Measurements from ENCODE around the gene F2R.

DNA sequence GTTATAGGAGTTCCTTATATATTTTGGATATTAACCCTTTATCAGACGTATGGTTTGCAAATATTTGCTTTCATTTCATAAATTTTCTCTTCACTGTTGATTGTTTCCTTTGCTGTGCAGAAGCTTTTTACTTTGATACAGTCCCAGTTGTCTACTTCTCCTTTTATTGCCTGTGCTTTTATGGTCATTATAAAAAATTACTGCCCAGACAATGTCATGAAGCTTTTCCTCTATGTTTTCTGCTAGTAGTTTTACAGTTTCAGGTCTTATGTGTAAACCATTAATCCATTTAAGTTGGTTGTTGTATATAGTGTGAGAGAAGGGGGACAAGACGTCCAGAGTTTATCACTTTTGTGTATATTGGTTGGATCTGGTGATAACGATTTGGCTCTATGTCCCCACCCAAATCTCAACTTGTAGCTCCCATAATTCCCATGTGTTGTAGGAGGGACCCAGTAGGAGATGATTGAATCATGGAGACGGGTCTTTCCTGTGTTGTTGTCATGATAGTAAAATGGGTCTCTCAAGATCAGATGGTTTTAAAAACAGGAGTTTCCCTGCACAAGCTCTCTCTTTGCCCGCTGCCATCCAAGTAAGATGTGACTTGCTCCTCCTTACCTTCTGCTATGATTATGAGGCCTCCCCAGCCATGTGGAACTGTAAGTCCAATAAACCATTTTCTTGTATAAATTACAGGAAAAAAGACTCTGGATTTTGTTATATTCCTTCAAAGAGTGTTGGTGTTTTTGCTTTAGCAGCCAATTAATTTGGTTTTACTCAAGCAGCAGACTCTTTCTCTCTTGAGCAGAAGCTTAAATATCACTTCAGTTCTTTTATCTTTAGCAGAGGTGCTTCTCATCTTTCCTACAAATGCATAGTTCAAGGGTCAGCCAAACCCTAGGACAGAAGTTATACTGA, 13.7 kb downstream of the F2R start:
- TF ChIP-seq, protein P1, sequence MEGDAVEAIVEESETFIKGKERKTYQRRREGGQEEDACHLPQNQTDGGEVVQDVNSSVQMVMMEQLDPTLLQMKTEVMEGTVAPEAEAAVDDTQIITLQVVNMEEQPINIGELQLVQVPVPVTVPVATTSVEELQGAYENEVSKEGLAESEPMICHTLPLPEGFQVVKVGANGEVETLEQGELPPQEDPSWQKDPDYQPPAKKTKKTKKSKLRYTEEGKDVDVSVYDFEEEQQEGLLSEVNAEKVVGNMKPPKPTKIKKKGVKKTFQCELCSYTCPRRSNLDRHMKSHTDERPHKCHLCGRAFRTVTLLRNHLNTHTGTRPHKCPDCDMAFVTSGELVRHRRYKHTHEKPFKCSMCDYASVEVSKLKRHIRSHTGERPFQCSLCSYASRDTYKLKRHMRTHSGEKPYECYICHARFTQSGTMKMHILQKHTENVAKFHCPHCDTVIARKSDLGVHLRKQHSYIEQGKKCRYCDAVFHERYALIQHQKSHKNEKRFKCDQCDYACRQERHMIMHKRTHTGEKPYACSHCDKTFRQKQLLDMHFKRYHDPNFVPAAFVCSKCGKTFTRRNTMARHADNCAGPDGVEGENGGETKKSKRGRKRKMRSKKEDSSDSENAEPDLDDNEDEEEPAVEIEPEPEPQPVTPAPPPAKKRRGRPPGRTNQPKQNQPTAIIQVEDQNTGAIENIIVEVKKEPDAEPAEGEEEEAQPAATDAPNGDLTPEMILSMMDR (conservative IDR thresholded peaks at IDR 0.05; ENCODE audit: low read depth, low read length): no peak
- TF ChIP-seq, protein P2, sequence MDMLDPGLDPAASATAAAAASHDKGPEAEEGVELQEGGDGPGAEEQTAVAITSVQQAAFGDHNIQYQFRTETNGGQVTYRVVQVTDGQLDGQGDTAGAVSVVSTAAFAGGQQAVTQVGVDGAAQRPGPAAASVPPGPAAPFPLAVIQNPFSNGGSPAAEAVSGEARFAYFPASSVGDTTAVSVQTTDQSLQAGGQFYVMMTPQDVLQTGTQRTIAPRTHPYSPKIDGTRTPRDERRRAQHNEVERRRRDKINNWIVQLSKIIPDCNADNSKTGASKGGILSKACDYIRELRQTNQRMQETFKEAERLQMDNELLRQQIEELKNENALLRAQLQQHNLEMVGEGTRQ (IDR thresholded peaks at IDR 0.05; ENCODE audit: low read depth, low read length): no peak
- TF ChIP-seq BHLHE40 (IDR thresholded peaks at IDR 0.05; ENCODE audit: low read depth, low read length) (no peak), POLR2A (IDR thresholded peaks at IDR 0.05; ENCODE audit: low read depth, low read length) (no peak), MXI1 (IDR thresholded peaks at IDR 0.05; ENCODE audit: borderline replicate concordance, low read depth, low read length) (no peak), NFE2L2 (IDR thresholded peaks at IDR 0.05; ENCODE audit: low read depth, low read length) (no peak), MAFK (IDR thresholded peaks at IDR 0.05; ENCODE audit: low read depth, low read length) (no peak), MAZ (IDR thresholded peaks at IDR 0.05; ENCODE audit: borderline replicate concordance, low read depth, low read length) (no peak), SMC3 (IDR thresholded peaks at IDR 0.05; ENCODE audit: low read depth, low read length) (no peak), FOS (IDR thresholded peaks at IDR 0.05; ENCODE audit: low read depth, low read length) (no peak), RCOR1 (IDR thresholded peaks at IDR 0.05; ENCODE audit: insufficient replicate concordance, low read length) (no peak)

Measured in IMR-90 (cell line).